ENCODE results near the gene FSCN2.

- no peak for TF ChIP-seq CTCF (conservative IDR thresholded peaks at IDR 0.05 in 1 of 2, IDR thresholded peaks at IDR 0.05 in 1 of 2; ENCODE audit: low read depth in 1 of 2, low read length in 2 of 2)
- TF ChIP-seq EZH2 (IDR thresholded peaks at IDR 0.05; ENCODE audit: low read length, missing control alignments) = no peak
These were observed 28.1 kb downstream of the FSCN2 start for GRCh38 chr17:81556175-81556691.

All from fibroblast of lung (primary cell).